Transverse colon (tissue), 4 donors: ENCODE data around the gene KAT2B. TPM values are rescaled to one million over a fixed set of nuclear protein-coding genes. Genes with fewer than 3 reads are reported as not detected.

ENCODE experiments used
- DNase-seq: peaks from one replicate; pipeline ENCODE4 v3.0.0-alpha.2; 2019
- H3K27ac ChIP-seq, 4 donors: fragments of 200-600 bp; sonication (generic); 2 replicates each; pipeline ENCODE4 v1.5.1; 2016 to 2018; ENCODE audit warnings: inconsistent platforms in 4 of 4
- H3K27me3 ChIP-seq: fragments of 200-600 bp; sonication (generic); 2 replicates; pipeline ENCODE4 v1.5.1; 2017; ENCODE audit warnings: inconsistent platforms
- H3K36me3 ChIP-seq, 4 donors: fragments of 200-600 bp; sonication (generic); 2 replicates each; pipeline ENCODE4 v1.5.1; 2017 to 2019; ENCODE audit warnings: inconsistent platforms in 4 of 4
- H3K4me1 ChIP-seq, 4 donors: fragments of 200-600 bp; sonication (generic); 2 replicates each; pipeline ENCODE4 v1.5.1; 2017 to 2020; ENCODE audit warnings: inconsistent platforms in 4 of 4
- H3K4me3 ChIP-seq, 4 donors: fragments of 200-600 bp; sonication (generic); 1 replicate in 1 of 4; 2 replicates in 3 of 4; pipeline versions ENCODE4 v1.5.1 to v1.6.1; 2017 to 2019; ENCODE audit warnings: inconsistent platforms in 4 of 4
- H3K9me3 ChIP-seq, 2 donors: fragments of 200-600 bp; sonication (generic); 2 replicates each; pipeline ENCODE4 v1.5.1; 2017 to 2019; ENCODE audit warnings: inconsistent platforms in 2 of 2
- CTCF ChIP-seq, 5 experiments: fragments of 200-600 bp in 3 of 5; fragments of 450-650 bp in 2 of 5; sonication (generic) in 3 of 5; IDR thresholded peaks; 1 replicate in 2 of 5; 2 replicates in 3 of 5; pipeline ENCODE4 v1.5.1; 2016 to 2017; ENCODE audit warnings: antibody characterized with exemption in 5 of 5, inconsistent platforms in 3 of 5, mild to moderate bottlenecking in 2 of 5, moderate library complexity in 1 of 5
- EP300 ChIP-seq: sonication (generic); formaldehyde crosslinking; IDR thresholded peaks from one replicate; pipeline ENCODE4 v1.6.1; 2017; ENCODE audit warnings: antibody characterized with exemption, low read depth
- POLR2A ChIP-seq: fragments of 450-650 bp; IDR thresholded peaks from one replicate; pipeline ENCODE4 v1.6.1; 2016; ENCODE audit warnings: antibody characterized with exemption, mild to moderate bottlenecking, moderate library complexity
- POLR2AphosphoS5 ChIP-seq, 3 donors: sonication (generic); formaldehyde crosslinking; IDR thresholded peaks; one replicate each; pipeline ENCODE4 v1.6.1; 2016; ENCODE audit warnings: antibody characterized with exemption in 3 of 3
- WGBS, 2 donors: methylation state at CpG; one replicate each; pipeline ENCODE4 v1.1.5; 2018; ENCODE audit warnings: low coverage in 1 of 2; 5-methylcytosine and 5-hydroxymethylcytosine counted together
- in situ Hi-C, 4 donors: fragments of 200-750 bp; cut with MboI; loops; one replicate each; pipeline versions ENCODE4 v1.15.0 to v1.15.1; 2017; ENCODE audit warnings: low sequenced_read_pairs in 3 of 4, low pct_ligation_motif_present in 1 of 4, low pct_unique_long_range_greater_than_20kb in 1 of 4
- intact Hi-C: fragments of 100-400 bp; cut with DNase I; formaldehyde crosslinking; loops from one replicate; pipeline ENCODE4 v1.15.1; 2023; ENCODE audit warnings: low total_unique reads
- total RNA-seq, 4 donors: library from RNA; depleted of rRNA; stranded (reverse); fragments of >200 nt; gene quantifications; one replicate each; pipeline ENCODE4 v1.1.0, GENCODE V29; 2016

Gene KAT2B
- total RNA-seq, 4 donors from 2014 or later = 21.3 to 35.5 (median 30.2) TPM

- in situ Hi-C loops = no loop called here
- Histone ChIP-seq H3K27me3 (no peaks in the 10 kb centered on the region), H3K4me1 (no peaks in the 10 kb centered on the region), H3K27ac (no peak overlapping the region), H3K9me3 (no peaks in the 10 kb centered on the region), H3K4me3 (no peak overlapping the region), H3K36me3 (peaks cover 0 to 7% (median 0%) of the 10 kb centered on the region in 4 donors)
- intact Hi-C loops = no loop called here
- WGBS, 2 donors = 95% methylated on average over 4 of the region's 4 CpGs; no CpG with 5 or more reads in 1 of the 2 donors
- TF ChIP-seq POLR2A = no peak
- TF ChIP-seq POLR2AphosphoS5 (IDR thresholded peaks at IDR 0.05) = no peak
- no peak for TF ChIP-seq EP300
- no peak for TF ChIP-seq CTCF (IDR thresholded peaks at IDR 0.05)
- DNase-seq = no peak
These were observed 97.4 kb downstream of the KAT2B start for GRCh38 chr3:20137647-20138046.

- no peaks in the 10 kb centered on the region for H3K4me1 ChIP-seq
- H3K27me3 ChIP-seq = no peaks in the 10 kb centered on the region
- no peak for TF ChIP-seq CTCF (IDR thresholded peaks at IDR 0.05)
- no peak for TF ChIP-seq POLR2AphosphoS5 (IDR thresholded peaks at IDR 0.05)
- TF ChIP-seq POLR2A = no peak
- TF ChIP-seq EP300 = no peak
- H3K9me3 ChIP-seq = no peaks in the 10 kb centered on the region
- H3K36me3 ChIP-seq = peaks cover 0 to 13% (median 0%) of the 10 kb centered on the region in 4 donors
- no peak overlapping the region for H3K4me3 ChIP-seq
- H3K27ac ChIP-seq = peak overlapping the region in 1 of 4 donors; percentile 38
- 44 to 62% methylated on average over 2 of the region's 2 CpGs for WGBS, 2 donors
- intact Hi-C loops (loop anchor here (10.0 kb wide), 1 partner anchor 96 kb away; the partner anchor contains the start of gene KAT2B), in situ Hi-C loops (no loop called here)
- no peak for DNase-seq
These were observed 100.6 kb downstream of the KAT2B start for GRCh38 chr3:20140881-20141280.

GRCh38 chr3:20141316-20141715 is 101.1 kb downstream of the KAT2B start:
- Histone ChIP-seq H3K27ac (peak overlapping the region in 3 of 4 donors; percentile 26 to 38 (median 27)), H3K4me3 (no peak overlapping the region), H3K4me1 (no peaks in the 10 kb centered on the region), H3K27me3 (no peaks in the 10 kb centered on the region), H3K9me3 (no peaks in the 10 kb centered on the region), H3K36me3 (peaks cover 0 to 13% (median 0%) of the 10 kb centered on the region in 4 donors)
- TF ChIP-seq EP300 (no peak), POLR2A (no peak), CTCF (IDR thresholded peaks at IDR 0.05) (no peak), POLR2AphosphoS5 (IDR thresholded peaks at IDR 0.05) (no peak)
- intact Hi-C loops (loop anchor here (10.0 kb wide), 1 partner anchor 97 kb away; the partner anchor contains the start of gene KAT2B), in situ Hi-C loops (no loop called here)
- WGBS, 2 donors = 40 to 50% methylated on average over 2 of the region's 2 CpGs
- DNase-seq = no peak

- Histone ChIP-seq H3K36me3 (peaks cover 0 to 13% (median 0%) of the 10 kb centered on the region in 4 donors), H3K9me3 (no peaks in the 10 kb centered on the region), H3K4me1 (no peaks in the 10 kb centered on the region), H3K27me3 (no peaks in the 10 kb centered on the region), H3K27ac (peak overlapping the region in 3 of 4 donors; percentile 26 to 38 (median 27)), H3K4me3 (no peak overlapping the region)
- intact Hi-C loops = loop anchor here (10.0 kb wide), 1 partner anchor 97 kb away; the partner anchor contains the start of gene KAT2B
- TF ChIP-seq POLR2A (no peak), POLR2AphosphoS5 (IDR thresholded peaks at IDR 0.05) (peak in 2 of 3 donors; percentile 40 to 82), EP300 (no peak)
- in situ Hi-C loops = no loop called here
- 81 to 88% methylated on average over 7 of the region's 7 CpGs for WGBS, 2 donors
- DNase-seq = no peak
These were observed 101.6 kb downstream of the KAT2B start for GRCh38 chr3:20141851-20142250.
